Fibroblast of skin of back (primary cell): ENCODE data around the gene PPM1D.
A peak's percentile ranks its signal among the peaks of the same experiment; 100 is the strongest.
"Not testable (repeated sequence)": the region's sequence is repeated elsewhere in the genome, so short reads cannot be mapped to it uniquely, and the experiment has no call there.

Experiments
- DNase-seq: peaks from one replicate; pipeline ENCODE4 v3.0.0-alpha.2; 2013

PPM1D gene

GRCh38 chr17:60594170-60594569 lies 5.8 kb upstream of the PPM1D start:
- not testable (repeated sequence) for DNase-seq

- DNase-seq = no peak
Observed at GRCh38 chr17:60594734-60595133, 5.3 kb upstream of the PPM1D start.

DNA sequence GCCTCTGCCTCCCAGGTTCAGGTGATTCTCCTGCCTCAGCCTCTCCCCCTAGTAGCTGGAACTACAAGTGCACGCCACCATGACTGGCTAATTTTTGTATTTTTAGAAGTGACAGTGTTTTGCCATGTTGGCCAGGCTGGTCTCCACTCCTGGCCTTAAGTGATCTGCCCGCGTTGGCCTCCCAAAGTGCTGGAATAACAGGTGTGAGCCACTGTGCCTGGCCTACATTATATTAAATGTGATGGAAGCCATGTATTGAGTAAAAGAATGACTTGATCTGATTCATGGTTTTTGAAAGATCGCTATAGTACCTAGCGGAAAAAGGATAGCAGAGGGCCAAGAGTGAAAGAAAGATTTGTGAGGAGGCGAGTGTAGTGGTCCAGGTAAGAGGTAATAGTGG lies 2.7 kb upstream of the PPM1D start:
- no peak for DNase-seq

- DNase-seq = no peak
Observed at GRCh38 chr17:60598001-60598736, 1.8 kb upstream of the PPM1D start.

- no peak for DNase-seq
Observed at GRCh38 chr17:60599220-60599619, 773 bp upstream of the PPM1D start.

- peak; percentile 85 for DNase-seq
Observed at GRCh38 chr17:60600490-60601446, 775 bp downstream of the PPM1D start.

GRCh38 chr17:60601447-60602384 lies 1.7 kb downstream of the PPM1D start:
- peak; percentile 76 for DNase-seq

DNA sequence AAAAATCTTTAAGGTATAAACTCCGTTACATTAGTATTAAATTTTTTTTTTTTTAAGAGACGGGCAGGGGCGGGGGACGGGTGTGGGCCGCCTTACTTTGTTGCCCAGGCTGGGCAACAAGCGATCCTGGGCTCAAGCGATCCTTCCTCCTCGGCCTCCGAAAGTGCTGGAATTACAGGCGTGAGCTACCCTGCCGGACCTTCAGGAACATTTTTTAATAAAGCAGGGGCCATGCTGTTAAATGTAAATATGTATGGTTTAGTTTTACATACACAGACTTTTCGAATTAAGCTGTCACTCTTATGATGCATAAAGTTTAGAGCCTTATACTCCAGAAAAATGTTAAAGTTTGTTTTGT lies 2.4 kb downstream of the PPM1D start:
- no peak for DNase-seq

- no peak for DNase-seq
Observed at GRCh38 chr17:60602871-60603270, 2.9 kb downstream of the PPM1D start.

DNA sequence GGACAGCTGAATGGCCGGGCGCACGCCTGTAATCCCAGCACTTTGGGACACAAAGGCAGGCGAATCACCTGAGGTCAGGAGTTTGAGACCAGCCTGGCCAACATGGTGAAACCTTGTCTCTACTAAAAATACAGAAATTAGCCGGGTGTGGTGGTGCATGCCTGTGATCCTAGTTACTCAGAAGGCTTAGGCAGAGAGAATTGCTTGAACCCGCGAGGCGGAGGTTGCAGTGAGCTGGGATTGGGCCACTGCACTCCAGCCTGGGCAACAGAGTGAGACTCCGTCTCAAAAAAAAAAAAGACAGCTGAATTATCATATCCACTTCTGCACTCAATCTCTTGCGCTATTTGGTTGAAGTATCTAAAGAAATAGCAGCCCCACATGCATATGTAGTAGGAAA lies 3.5 kb downstream of the PPM1D start:
- not testable (repeated sequence) for DNase-seq

DNA sequence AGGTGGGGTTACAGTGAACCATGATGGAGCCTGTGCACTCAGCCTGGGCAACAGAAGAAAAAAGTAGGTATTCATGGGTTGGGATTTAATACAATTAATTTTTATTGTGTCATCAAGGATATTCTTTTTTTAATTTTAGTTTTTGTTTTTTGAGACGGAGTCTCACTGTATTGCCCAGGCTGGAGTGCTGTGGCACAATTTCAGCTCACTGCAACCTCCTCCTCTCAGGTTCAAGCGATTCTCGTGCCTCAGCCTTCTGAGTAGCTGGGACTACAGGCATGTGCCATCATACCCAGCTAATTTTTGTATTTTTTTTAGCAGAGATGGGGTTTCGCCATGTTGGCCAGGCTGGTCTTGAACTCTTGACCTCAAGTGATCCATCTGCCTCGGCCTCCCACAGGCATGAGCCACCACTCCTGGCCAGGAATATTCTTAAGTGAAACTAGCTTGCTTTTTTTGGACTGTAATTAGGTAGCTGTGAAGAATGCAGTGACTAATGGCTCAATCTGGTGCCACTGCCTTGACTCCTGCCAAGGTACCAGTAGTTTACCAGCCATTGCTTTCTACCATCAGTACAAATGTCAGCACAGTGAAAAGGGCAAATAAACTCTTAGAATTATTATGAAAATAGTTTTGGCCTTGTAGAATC lies 4.8 kb downstream of the PPM1D start:
- peak; percentile 71 for DNase-seq

DNA sequence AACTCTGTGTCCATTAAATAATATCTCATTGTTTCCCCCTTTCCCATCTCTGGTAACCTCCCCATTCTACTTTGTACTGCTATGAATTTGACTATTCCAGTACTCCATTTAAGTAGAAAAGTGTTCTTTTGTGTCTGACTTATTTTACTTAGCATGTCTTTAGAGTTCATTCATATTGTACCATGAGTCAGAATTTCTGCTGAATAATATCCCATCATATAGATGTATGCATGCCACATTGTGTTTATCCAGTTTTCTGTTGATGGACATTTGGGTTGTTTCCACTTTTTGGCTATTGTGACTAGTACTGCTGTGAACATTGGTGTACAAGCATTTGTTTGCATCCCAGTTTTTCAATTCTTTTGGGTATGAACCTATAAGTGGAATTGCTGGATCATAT lies 6.0 kb downstream of the PPM1D start:
- peak; percentile 26 for DNase-seq

DNA sequence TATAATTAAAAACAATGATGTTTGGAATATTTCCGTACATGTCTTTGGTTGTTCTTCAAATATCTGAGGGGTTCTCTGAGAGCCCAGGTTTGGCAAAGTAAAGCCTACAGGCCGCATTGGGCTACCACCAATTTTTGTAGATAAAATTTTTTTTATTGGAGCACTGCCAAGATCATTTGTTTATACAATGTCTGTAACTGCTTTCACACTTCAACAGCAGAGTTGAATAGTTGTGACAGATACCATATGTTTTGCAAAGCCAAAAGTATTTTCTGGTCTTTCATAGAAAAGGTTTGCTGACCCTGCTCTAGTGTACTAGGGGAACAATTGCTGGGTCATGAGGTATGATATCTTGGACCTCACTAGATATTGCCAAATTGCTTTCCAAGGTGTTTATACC lies 10.5 kb downstream of the PPM1D start:
- DNase-seq = no peak

DNA sequence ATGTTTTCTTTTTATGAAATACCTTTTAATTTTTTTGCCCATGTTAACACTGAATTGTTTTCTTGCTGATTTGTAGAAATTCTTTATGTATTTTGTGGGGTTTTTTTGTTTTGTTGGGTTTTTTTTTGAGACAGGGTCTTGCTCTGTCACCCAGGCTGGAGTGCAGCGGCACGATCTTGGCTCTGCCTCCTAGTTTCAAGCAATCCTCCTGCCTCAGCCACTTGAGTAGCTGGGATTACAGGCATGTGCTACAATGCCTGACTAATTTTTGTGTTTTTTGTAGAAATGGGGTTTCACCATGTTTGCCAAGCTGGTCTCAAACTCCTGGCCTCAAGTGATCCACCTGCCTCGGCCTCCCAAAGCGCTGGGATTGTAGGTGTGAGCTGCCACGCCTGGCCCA lies 11.3 kb downstream of the PPM1D start:
- not testable (repeated sequence) for DNase-seq

DNA sequence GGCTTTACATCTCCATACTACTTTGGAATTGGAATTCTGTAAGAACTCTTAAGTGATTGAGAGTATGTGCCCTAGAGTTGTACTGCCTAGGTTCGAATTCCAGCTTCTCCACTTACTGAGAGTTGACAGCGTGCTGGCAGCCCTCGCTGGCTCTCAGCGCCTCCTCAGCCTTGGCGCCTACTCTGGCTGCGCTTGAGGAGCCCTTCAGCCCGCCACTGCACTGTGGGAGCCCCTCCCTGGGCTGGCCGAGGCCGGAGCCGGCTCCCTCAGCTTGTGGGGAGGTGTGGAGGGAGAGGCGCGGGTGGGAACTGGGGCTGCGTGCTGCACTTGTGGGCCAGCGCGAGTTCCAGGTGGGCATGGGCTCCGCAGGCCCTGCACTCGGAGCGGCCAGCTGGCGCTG lies 13.3 kb downstream of the PPM1D start:
- DNase-seq = no peak

DNA sequence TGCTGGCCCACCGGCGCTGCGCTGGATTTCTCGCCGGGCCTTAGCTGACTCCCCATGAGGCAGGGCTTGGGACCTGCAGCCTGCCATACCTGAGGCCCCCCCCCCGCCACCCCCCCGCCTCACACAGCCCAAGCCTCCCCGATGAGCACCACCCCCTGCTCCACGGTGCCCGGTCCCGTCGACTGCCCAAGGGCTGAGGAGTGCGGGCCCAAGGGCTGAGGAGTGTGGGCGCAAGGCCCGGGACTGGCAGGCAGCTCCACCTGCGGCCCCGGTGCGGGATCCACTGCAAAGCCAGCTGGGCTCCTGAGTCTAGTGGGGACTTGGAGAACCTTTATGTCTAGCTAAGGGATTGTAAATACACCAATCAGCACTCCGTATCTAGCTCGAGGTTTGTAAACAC lies 13.8 kb downstream of the PPM1D start:
- not testable (repeated sequence) for DNase-seq

DNA sequence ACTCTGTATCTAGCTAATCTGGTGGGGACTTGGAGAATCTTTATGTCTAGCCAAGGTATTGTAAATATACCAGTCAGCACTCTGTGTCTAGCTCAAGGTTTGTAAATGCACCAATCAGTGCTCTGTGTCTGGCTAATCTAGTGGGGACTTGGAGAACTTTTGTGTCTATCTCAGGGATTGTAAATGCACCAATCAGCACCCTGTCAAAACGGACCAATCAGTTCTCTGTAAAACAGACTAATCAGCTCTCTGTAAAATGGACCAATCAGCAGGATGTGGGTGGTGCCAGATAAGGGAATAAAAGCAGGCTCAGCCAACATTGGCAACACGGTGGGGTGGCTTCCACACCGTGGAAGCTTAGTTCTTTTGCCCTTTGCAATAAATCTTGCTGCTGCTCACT lies 14.3 kb downstream of the PPM1D start:
- not testable (repeated sequence) for DNase-seq

GRCh38 chr17:60615108-60615507 lies 15.1 kb downstream of the PPM1D start:
- DNase-seq = no peak

GRCh38 chr17:60615840-60616239 lies 15.8 kb downstream of the PPM1D start:
- no peak for DNase-seq

- no peak for DNase-seq
Observed at GRCh38 chr17:60618080-60618479, 18.1 kb downstream of the PPM1D start.

GRCh38 chr17:60618854-60619526 lies 19.0 kb downstream of the PPM1D start:
- no peak for DNase-seq

- DNase-seq = no peak
Observed at GRCh38 chr17:60622961-60623360, 23.0 kb downstream of the PPM1D start.
